SH-SY5Y (cell line): Measurements from ENCODE around the gene CREBBP.

Source experiments
- GATA2 ChIP-seq: IDR thresholded peaks from 2 replicates; pipeline ENCODE4 v1.6.1; 2011; ENCODE audit warnings: mild to moderate bottlenecking, low read depth, low read length
- GATA3 ChIP-seq: IDR thresholded peaks from 2 replicates; pipeline ENCODE4 v1.6.1; 2011; ENCODE audit warnings: low read depth, mild to moderate bottlenecking, low read length, moderate library complexity

DNA sequence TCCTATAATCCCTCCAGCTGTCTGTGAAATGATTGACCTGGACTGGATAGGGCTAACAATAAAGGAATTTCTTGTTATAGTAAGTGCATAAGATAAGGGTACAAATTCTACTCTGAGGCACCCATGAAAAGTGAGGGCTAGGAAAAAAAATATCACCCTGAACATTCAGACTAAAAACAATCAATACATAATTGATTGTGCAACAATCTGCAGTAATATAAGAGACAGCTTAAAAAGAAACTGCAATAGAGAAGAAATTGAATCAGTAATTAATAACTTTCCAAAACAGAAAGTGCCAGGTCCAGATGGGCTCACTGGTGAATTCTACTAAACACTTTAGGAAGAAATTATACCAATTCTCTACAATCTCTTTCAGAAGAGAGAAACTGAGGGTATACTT lies 44.2 kb upstream of the CREBBP start:
- no peak for TF ChIP-seq GATA2
- no peak for TF ChIP-seq GATA3
